ENCODE data around the gene VEGFC.

The VEGFC gene

GRCh38 chr4:176818531-176818930 lies 25.8 kb upstream of the VEGFC start:
- in situ Hi-C loops (cut with MboI; ENCODE audit: low pct_unique_long_range_greater_than_20kb, low sequenced_read_pairs, unreplicated experiment) = no loop called here
- TF ChIP-seq CTCF (IDR thresholded peaks at IDR 0.05; ENCODE audit: extremely low read depth, insufficient read depth, missing control alignments) = no peak
- DNase-seq (ENCODE audit: low spot score) = no peak

GRCh38 chr4:176817204-176817603 lies 24.5 kb upstream of the VEGFC start:
- no peak for TF ChIP-seq CTCF (IDR thresholded peaks at IDR 0.05; ENCODE audit: extremely low read depth, insufficient read depth, missing control alignments)
- peak; percentile 9 for DNase-seq (ENCODE audit: low spot score)
- in situ Hi-C loops (cut with MboI; ENCODE audit: low pct_unique_long_range_greater_than_20kb, low sequenced_read_pairs, unreplicated experiment) = no loop called here

DNA sequence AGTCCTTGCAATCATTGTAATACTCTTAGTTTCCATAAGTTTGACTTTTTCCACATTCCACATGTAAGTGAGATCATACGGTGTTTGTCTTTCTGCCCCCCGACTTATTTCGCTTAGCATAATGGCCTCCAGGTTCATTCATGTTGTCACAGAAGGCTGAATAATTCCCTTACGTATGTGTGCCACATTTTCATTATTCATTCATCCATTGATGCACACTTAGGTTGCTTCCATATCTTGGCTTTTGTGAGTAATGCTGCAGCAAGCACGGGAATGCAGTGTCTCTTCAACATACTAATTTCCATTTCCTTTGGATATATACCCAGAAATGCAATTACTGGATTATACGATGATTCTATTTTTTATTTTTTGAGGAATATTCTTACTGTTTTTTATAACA lies 22.0 kb upstream of the VEGFC start:
- no peak for DNase-seq (ENCODE audit: low spot score)
- in situ Hi-C loops (cut with MboI; ENCODE audit: low pct_unique_long_range_greater_than_20kb, low sequenced_read_pairs, unreplicated experiment) = no loop called here
- TF ChIP-seq CTCF (IDR thresholded peaks at IDR 0.05; ENCODE audit: extremely low read depth, insufficient read depth, missing control alignments) = no peak

- in situ Hi-C loops (cut with MboI; ENCODE audit: low pct_unique_long_range_greater_than_20kb, low sequenced_read_pairs, unreplicated experiment) = no loop called here
- DNase-seq (ENCODE audit: low spot score) = no peak
- TF ChIP-seq CTCF (IDR thresholded peaks at IDR 0.05; ENCODE audit: extremely low read depth, insufficient read depth, missing control alignments) = no peak
Observed at GRCh38 chr4:176810481-176811249, 17.9 kb upstream of the VEGFC start.

DNA sequence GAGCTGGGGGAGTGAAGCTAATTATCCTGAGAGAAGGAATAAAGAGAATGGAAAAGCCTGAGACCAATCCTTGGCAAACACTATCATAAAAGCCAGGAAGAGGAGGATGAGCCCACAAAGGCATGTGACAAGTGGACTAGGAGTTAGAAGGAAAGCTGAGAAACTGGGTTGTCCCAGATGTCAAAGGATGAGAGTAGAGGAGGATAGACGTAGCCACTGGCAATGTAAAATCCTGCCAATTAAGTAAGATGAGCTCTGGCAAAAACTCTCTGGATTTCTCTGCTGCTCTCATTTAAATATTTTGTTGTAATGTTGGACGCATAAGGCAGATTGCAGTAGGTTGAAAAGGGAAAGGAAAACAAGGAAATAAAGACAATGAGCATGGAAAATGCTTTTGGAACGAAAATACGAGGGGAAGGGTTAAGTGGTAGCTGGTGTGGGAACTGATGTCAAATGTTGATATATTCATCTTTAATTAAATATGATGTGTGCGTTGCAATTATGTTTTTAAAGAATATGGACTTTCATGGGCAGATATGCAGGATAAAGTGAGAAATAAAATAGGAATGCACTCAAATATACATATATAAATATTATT lies 14.2 kb upstream of the VEGFC start:
- DNase-seq (ENCODE audit: low spot score) = no peak
- in situ Hi-C loops (cut with MboI; ENCODE audit: low pct_unique_long_range_greater_than_20kb, low sequenced_read_pairs, unreplicated experiment) = no loop called here
- no peak for TF ChIP-seq CTCF (IDR thresholded peaks at IDR 0.05; ENCODE audit: extremely low read depth, insufficient read depth, missing control alignments)

- in situ Hi-C loops (cut with MboI; ENCODE audit: low pct_unique_long_range_greater_than_20kb, low sequenced_read_pairs, unreplicated experiment) = no loop called here
- DNase-seq (ENCODE audit: low spot score) = no peak
- no peak for TF ChIP-seq CTCF (IDR thresholded peaks at IDR 0.05; ENCODE audit: extremely low read depth, insufficient read depth, missing control alignments)
Observed at GRCh38 chr4:176805155-176805554, 12.4 kb upstream of the VEGFC start.

Measured in GM13977 (cell line).